ENCODE data around the gene LYPD5.

- no peak for TF ChIP-seq CTCF (IDR thresholded peaks at IDR 0.05; ENCODE audit: insufficient read depth, low read depth, low read length)
- no peak for TF ChIP-seq EZH2 (IDR thresholded peaks at IDR 0.05; ENCODE audit: insufficient read depth, low read length)
Observed at GRCh38 chr19:43747557-43748204, 54.6 kb downstream of the LYPD5 start.

All from astrocyte (in vitro differentiated cells and primary cell).